CD4-positive, alpha-beta T cell (primary cell): Measurements from ENCODE around the gene OGDH. TPM values are rescaled to one million over a fixed set of nuclear protein-coding genes. Genes with fewer than 3 reads are reported as not detected.

Source experiments
- ATAC-seq: fragments of 200-7000 bp; cut with Tn5 transposase; one replicate; pipeline ENCODE4 v1.10.0; 2022; ENCODE audit warnings: mild to moderate bottlenecking; ENCODE audit not compliant: poor library complexity
- CTCF ChIA-PET: fragments of 350-600 bp; sonication (Branson Sonifier 250); formaldehyde crosslinking; loops from one replicate; lab custom pipeline; 2021; ENCODE audit warnings: antibody characterized with exemption, inconsistent platforms; lab: Charles Lee
- POLR2A ChIA-PET: fragments of 350-600 bp; sonication (Branson Sonifier 250); formaldehyde crosslinking; loops from one replicate; lab custom pipeline; 2021; ENCODE audit warnings: antibody characterized with exemption, inconsistent platforms; lab: Charles Lee
- DNase-seq, 14 experiments: peaks; one replicate each; pipeline ENCODE4 v3.0.0-alpha.2; 2013 to 2020; ENCODE audit warnings: mixed read lengths in 2 of 14
- H3K27ac ChIP-seq, 2 donors: one replicate each; pipeline versions ENCODE4 v1.5.1 to v1.7.0; 2013; ENCODE audit warnings: low read length in 2 of 2, low read depth in 1 of 2, mild to moderate bottlenecking in 1 of 2
- H3K27me3 ChIP-seq, 2 experiments: 1 replicate in 1 of 2; 2 replicates in 1 of 2; pipeline versions ENCODE4 v1.6.1 to v1.7.0; 2013; ENCODE audit warnings: low read length in 2 of 2, control low read depth in 1 of 2, mild to moderate bottlenecking in 1 of 2, moderate library complexity in 1 of 2; ENCODE audit not compliant: insufficient read depth in 2 of 2, control insufficient read depth in 1 of 2
- H3K36me3 ChIP-seq: one replicate; pipeline ENCODE4 v1.6.1; 2013; ENCODE audit warnings: low read length, control low read depth; ENCODE audit not compliant: insufficient read depth
- H3K4me1 ChIP-seq: one replicate; pipeline ENCODE4 v1.6.1; 2013; ENCODE audit warnings: low read length, control low read depth; ENCODE audit not compliant: insufficient read depth
- H3K4me3 ChIP-seq: one replicate; pipeline ENCODE4 v1.5.1; 2013; ENCODE audit warnings: mild to moderate bottlenecking, low read length, moderate library complexity
- H3K9me3 ChIP-seq, 2 experiments: 1 replicate in 1 of 2; 2 replicates in 1 of 2; pipeline versions ENCODE4 v1.6.1 to v1.7.0; 2013; ENCODE audit warnings: low read length in 2 of 2, mild to moderate bottlenecking in 2 of 2, control low read depth in 1 of 2, moderate library complexity in 1 of 2; ENCODE audit not compliant: control insufficient read depth in 1 of 2, insufficient read depth in 1 of 2
- H3K27ac Mint-ChIP-seq: one replicate; pipeline ENCODE4 v1.8.0; 2020; ENCODE audit warnings: mixed read lengths
- H3K27me3 Mint-ChIP-seq: one replicate; pipeline ENCODE4 v1.8.0; 2021; ENCODE audit warnings: mixed read lengths
- H3K36me3 Mint-ChIP-seq: one replicate; pipeline ENCODE4 v1.8.0; 2021; ENCODE audit warnings: low read depth, mixed read lengths
- H3K4me1 Mint-ChIP-seq: one replicate; pipeline ENCODE4 v1.8.0; 2021; ENCODE audit warnings: low read depth, mixed read lengths
- H3K4me3 Mint-ChIP-seq: one replicate; pipeline ENCODE4 v1.8.0; 2020; ENCODE audit warnings: mild to moderate bottlenecking, mixed read lengths
- H3K9me3 Mint-ChIP-seq: one replicate; pipeline ENCODE4 v1.8.0; 2020; ENCODE audit warnings: mixed read lengths
- intact Hi-C, 2 experiments: fragments of 100-400 bp; cut with DNase I in 1 of 2; cut with micrococcal nuclease in 1 of 2; formaldehyde crosslinking; loops; one replicate each; pipeline versions ENCODE4 v1.15.1 to v1.9.0; 2023 to 2025; cut with DNase I, micrococcal nuclease
- total RNA-seq, 174 experiments: library from RNA in 2 of 174; stranded (reverse) in 2 of 174; gene quantifications; one replicate each; pipeline ENCODE4 v1.2.3 and lab custom pipeline; 2021 to 2026
- TF ChIP-seq, protein P1 (sequence below): fragments of 200-600 bp; IDR thresholded peaks from one replicate; pipeline ENCODE4 v1.8.0; 2022; ENCODE audit warnings: antibody characterized with exemption, mild to moderate bottlenecking

The OGDH gene
- total RNA-seq, 2 experiments from 2014 or later = 39.8 to 43.8 TPM

DNA sequence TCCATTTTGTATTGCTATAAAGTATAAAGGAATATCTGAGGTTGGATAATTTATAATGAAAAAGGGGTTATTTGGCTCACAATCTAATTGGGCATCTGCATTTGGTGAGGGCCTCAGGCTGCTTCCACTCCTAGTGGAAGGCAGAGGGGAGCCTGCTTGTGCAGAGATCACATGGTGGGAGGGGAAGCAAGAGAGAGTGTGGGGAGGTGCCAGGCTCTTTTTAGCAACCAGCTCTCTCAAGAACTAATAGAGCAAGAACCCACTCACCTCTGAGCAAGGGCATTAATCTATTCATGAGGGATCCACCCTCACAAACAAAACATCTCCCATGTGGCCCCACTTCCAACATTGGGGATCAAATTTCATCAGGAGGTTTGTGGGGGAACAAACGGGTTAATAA is 64.6 kb downstream of the OGDH start:
- intact Hi-C loops = no loop called here
- ATAC-seq (no peak), DNase-seq (no peak)
- H3K9me3 Mint-ChIP-seq = no peaks in the 10 kb centered on the region
- Histone ChIP-seq H3K27me3 (no peaks in the 10 kb centered on the region), H3K4me3 (no peak overlapping the region), H3K4me1 (no peaks in the 10 kb centered on the region), H3K27ac (no peak overlapping the region), H3K9me3 (no peaks in the 10 kb centered on the region), H3K36me3 (peaks cover 79% of the 10 kb centered on the region)
- CTCF ChIA-PET = no interaction called here
- TF ChIP-seq, protein P1, sequence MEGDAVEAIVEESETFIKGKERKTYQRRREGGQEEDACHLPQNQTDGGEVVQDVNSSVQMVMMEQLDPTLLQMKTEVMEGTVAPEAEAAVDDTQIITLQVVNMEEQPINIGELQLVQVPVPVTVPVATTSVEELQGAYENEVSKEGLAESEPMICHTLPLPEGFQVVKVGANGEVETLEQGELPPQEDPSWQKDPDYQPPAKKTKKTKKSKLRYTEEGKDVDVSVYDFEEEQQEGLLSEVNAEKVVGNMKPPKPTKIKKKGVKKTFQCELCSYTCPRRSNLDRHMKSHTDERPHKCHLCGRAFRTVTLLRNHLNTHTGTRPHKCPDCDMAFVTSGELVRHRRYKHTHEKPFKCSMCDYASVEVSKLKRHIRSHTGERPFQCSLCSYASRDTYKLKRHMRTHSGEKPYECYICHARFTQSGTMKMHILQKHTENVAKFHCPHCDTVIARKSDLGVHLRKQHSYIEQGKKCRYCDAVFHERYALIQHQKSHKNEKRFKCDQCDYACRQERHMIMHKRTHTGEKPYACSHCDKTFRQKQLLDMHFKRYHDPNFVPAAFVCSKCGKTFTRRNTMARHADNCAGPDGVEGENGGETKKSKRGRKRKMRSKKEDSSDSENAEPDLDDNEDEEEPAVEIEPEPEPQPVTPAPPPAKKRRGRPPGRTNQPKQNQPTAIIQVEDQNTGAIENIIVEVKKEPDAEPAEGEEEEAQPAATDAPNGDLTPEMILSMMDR = no peak
- H3K4me3 Mint-ChIP-seq = no peak overlapping the region
- POLR2A ChIA-PET = no interaction called here
- no peaks in the 10 kb centered on the region for H3K4me1 Mint-ChIP-seq
- peaks cover 71% of the 10 kb centered on the region for H3K36me3 Mint-ChIP-seq
- no peaks in the 10 kb centered on the region for H3K27me3 Mint-ChIP-seq
- no peak overlapping the region for H3K27ac Mint-ChIP-seq

DNA sequence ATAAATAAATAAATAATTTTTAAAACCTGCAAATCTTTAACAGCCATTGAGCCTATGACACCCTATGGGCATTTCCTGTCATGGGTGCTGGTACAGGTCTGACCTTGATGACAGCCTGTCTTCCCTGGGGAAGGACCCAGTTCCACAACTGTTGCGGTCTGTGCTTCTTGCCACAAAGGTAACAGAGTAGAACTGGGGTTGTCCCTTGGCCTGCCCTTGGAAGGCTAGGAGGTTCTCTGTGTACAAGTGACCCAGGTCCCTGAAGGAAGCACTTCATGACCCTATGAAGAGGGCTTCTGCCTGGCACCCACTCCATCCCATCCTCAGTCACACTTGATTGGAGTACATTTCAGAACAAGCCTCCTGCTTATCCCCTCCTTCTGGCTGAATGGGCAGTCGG is 66.9 kb downstream of the OGDH start:
- Mint-ChIP-seq H3K27ac (no peak overlapping the region), H3K27me3 (no peaks in the 10 kb centered on the region), H3K4me3 (no peak overlapping the region), H3K4me1 (no peaks in the 10 kb centered on the region), H3K9me3 (no peaks in the 10 kb centered on the region), H3K36me3 (peaks cover 69% of the 10 kb centered on the region)
- no peak overlapping the region for H3K4me3 ChIP-seq
- DNase-seq = no peak
- TF ChIP-seq, protein P1 = no peak
- CTCF ChIA-PET = no interaction called here
- POLR2A ChIA-PET = interaction anchor here (1.6 kb wide), 1 partner anchor 67 kb away, joined by 3 read pairs; the partner anchor contains the start of gene OGDH
- intact Hi-C loops = no loop called here
- H3K4me1 ChIP-seq = no peaks in the 10 kb centered on the region
- H3K9me3 ChIP-seq = no peaks in the 10 kb centered on the region
- no peaks in the 10 kb centered on the region for H3K27me3 ChIP-seq
- H3K36me3 ChIP-seq = peaks cover 72% of the 10 kb centered on the region
- no peak overlapping the region for H3K27ac ChIP-seq
- ATAC-seq = no peak

DNA sequence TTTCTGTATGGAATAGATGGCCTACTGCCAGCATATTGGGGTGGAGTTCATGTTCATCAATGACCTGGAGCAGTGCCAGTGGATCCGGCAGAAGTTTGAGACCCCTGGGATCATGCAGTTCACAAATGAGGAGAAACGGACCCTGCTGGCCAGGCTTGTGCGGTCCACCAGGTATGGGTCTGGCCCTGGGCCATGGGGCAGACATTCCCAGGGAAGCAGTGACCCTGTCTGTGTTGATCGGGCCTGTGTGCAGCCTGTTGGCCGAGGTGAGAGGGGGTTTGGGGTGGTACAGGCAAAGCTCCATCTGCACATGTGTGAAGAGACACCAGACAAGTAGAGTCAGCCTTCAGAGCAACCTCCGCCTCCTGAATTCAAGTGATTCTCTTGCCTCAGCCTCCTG is 67.3 kb downstream of the OGDH start:
- Mint-ChIP-seq H3K4me3 (no peak overlapping the region), H3K9me3 (no peaks in the 10 kb centered on the region), H3K27ac (no peak overlapping the region), H3K27me3 (no peaks in the 10 kb centered on the region), H3K36me3 (peaks cover 70% of the 10 kb centered on the region), H3K4me1 (no peaks in the 10 kb centered on the region)
- intact Hi-C loops = no loop called here
- Histone ChIP-seq H3K27me3 (no peaks in the 10 kb centered on the region), H3K27ac (no peak overlapping the region), H3K4me1 (no peaks in the 10 kb centered on the region), H3K9me3 (no peaks in the 10 kb centered on the region), H3K36me3 (peaks cover 71% of the 10 kb centered on the region), H3K4me3 (no peak overlapping the region)
- TF ChIP-seq, protein P1 = no peak
- POLR2A ChIA-PET = no interaction called here
- ATAC-seq (no peak), DNase-seq (no peak)
- CTCF ChIA-PET = no interaction called here
